NCI-H2107 treated with DMSO at 0.1 percent for 48 hours (cell line): ENCODE results near the gene ZNF547.
"Not testable (repeated sequence)": the region's sequence is repeated elsewhere in the genome, so short reads cannot be mapped to it uniquely, and the experiment has no call there.

Source experiments
- DNase-seq: peaks from one replicate; lab custom pipeline; 2025; ENCODE audit not compliant: unreplicated experiment; lab: John Stamatoyannopoulos, UW

The ZNF547 gene

DNA sequence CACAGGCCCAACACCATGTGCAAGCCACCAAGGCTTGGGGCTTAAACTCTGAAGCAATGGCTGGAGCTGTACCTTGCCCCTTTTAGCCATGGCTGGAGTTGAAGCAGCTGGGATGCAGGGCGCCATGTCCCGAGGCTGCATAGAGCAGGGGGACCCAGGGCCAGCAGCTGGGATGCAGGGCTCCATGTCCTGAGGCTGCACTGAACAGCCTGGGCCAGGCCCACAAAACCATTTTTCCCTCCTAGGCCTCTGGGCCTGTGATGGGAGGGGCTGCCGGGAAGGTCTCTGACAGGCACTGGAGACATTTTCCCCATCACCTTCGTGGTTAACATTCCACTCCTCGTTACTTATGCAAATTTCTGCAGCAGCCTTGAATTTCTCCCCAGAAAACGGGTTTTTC, 10.8 kb downstream of the ZNF547 start:
- DNase-seq: no peak

DNA sequence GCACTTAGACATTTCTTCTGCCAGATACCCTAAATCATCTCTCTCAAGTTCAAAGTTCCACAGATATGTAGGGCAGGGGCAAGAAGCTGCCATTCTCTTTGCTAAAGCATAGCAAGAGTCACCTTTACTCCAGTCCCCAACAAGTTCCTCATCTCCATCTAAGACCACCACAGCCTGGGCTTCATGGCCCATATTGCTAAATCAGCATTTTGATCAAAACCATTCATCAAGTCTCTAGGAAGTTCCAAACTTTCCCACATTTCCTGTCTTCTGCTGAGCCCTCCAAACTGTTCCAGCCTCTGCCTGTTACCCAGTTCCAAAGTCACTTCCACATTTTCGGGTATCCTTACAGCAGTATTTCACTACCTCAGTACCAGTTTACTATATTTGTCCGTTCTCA, 11.3 kb downstream of the ZNF547 start:
- DNase-seq: not testable (repeated sequence)

DNA sequence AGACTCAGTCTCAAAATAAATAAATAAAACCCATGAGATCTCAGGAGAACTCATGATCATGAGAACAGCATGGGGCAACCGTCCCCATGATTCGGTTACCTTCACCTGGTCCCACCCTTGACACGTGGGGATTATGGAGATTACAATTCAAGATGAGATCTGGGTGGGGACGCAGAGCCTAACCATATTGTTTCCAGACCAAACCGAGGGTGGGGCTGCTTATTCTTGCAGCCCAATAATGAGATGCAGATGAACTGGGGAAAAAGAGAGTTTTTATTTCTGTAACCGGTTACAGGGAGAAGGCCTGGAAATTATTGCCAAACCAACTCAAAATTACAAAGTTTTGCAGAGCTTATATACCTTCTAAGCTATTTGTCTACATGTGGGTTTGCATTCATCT, 12.8 kb downstream of the ZNF547 start:
- no peak for DNase-seq

DNA sequence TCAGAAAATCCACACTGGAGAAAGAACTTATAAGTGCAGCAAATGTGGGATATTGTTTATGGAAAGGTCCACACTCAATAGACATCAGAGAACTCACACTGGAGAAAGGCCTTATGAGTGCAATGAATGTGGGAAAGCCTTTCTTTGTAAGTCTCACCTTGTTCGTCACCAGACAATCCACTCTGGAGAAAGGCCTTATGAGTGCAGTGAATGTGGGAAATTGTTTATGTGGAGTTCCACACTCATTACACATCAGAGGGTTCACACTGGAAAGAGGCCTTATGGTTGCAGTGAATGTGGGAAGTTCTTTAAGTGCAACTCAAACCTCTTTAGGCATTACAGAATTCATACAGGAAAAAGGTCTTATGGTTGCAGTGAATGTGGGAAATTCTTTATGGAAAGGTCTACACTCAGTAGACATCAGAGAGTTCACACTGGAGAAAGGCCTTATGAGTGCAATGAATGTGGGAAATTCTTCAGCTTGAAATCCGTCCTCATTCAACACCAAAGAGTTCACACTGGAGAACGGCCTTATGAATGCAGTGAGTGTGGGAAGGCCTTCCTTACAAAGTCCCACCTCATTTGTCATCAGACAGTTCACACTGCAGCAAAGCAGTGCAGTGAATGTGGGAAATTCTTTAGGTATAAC, 14.3 kb downstream of the ZNF547 start:
- DNase-seq: no peak

DNA sequence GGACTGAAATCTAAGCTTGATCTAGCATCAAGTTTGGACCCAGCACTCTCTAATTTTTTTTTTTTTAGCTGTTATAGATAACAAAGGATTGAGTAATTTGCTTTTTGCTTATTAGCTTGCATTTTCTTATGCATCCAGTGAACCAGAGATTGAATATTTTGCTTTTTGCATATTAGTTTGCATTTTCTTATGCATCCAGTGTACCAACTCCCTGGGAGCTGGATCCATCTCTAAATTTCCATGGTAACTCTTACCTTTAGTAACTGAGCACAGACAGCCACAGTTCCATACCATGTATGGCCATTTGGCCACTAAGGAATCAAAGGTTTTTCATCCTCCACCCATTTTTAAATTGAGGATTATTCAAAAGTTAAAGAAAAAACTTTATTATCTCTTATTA, 17.6 kb downstream of the ZNF547 start:
- no peak for DNase-seq

DNA sequence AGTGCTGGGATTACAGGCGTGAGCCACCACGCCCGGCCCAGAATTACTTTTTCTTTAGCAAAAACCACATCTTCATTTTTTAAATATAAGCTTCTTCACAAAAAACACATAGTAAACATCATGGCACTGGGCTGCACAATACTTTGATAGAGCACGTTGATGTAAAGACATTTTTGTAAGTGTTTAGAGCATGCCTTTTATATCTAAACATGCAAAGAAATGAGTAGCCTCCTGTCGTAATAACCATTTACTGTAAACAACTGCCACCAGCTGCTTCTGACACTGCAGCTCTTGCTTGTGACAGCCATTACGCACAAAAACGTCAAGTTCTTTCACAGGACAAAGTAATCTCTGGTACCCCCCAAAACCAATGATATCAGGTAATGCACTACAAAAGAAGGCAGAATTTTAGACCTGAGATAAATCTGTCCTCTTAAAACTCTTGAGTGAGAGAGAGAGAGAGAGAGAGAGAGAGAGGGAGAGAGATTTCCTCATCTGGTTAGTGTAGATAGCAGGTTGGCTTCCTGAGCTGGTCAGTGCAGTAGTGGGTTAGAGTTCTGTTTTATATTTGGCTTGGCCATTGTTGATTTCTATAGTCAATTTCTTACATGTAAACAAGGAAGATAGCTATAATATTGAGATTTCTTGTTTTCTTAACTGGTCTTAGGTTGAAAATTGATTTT, 19.6 kb downstream of the ZNF547 start:
- DNase-seq: no peak

DNA sequence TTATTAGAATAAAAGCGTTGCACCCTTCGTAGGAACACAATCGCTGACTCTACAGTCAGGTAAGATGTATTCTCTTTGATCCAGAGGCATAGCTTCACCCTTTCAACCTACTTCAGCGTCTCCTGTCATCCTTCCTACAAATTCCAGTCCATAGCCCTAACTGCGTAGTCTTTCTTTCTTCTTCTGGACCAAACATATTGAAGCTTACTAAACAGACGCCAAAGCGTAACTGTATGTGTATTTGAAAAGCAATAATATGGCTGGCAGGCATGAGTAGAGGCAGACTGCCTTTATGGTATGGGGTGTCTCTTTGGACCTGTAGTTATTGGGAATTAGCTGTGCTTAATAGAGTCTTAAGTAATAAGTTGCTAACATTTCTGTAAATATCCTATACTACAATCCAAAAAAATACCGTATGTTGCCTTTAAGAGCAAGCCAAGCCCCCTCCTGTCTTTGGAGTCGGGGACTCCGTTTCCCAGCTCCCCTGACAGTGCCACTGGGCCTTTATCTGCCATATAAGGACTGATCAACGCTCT, 25.9 kb downstream of the ZNF547 start:
- DNase-seq: no peak

DNA sequence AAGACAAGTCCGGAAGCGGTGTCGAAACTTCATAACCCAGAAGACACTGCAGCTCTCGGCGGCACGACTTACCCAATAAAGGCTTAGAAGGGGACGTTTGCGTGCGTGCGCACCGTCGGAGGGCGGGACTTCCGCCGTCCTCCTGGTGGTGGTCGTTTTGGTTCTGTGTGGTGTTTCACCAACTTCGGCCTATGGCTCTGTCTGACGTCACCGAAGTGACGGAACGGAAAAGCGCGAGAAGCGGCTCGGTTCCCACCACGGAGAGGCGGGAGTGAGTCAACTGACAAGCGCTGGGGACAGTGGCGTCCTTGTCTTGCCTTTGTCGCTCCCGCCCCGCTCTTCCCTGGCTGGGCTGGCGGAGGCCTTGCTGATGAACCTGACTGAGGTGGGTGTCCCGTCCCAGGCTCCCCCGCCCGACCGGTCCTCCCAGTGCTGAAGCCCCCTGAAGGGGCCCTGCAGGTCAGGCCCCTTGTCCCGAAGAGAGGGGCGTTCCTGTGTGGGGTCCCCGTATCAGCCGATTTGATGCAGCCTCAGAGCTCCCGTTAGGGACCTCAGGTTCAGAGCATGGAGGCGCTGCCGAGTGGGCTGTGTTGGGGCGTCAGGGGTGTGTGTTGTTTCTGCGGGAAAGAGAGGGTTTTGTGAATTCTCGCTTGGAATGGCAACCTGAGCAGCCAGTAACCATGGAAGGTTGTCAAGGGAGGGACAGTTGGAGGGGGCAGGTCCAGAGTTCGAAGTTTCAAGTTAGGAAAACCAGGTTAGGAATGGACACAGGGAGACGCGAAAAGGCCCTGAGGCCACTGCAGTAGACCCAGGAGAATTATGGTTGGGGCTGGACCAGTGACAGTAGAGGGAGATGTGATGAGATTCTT, 26.6 kb downstream of the ZNF547 start, which contains the start of gene ZNF548:
Gene ZNF548 (plus strand): TSS at position 125 of the 869 bp plus-strand sequence. CDS start 246 bp downstream, at position 371.
- peak; percentile 90 for DNase-seq

DNA sequence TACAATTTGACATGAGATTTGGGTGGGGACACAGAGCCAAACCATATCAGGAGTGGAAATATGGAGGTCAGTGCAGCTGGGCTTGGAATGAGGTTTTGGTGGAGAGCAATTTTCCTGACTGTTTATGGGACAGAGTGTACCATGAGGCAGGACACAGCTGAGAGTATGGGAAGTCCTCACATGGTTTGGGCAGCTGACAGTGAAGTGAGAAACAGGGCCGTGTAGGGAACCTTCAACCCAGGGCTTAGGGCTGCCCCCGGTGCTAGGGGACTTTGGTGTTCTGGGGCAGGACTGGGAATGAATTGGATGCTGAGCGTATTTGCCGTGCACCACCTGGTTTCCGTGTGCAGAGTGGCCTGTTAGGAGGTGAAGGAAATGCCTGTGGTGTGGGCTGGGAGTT, 32.4 kb downstream of the ZNF547 start:
- DNase-seq: no peak

DNA sequence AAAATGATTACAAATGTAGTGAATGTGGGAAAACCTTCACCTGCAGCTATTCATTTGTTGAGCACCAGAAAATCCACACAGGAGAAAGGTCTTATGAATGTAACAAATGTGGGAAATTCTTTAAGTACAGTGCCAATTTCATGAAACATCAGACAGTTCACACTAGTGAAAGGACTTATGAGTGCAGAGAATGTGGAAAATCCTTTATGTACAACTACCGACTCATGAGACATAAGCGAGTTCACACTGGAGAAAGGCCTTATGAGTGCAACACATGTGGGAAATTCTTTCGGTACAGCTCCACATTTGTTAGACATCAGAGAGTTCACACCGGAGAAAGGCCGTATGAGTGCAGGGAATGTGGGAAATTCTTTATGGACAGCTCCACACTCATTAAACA, 35.5 kb downstream of the ZNF547 start:
- no peak for DNase-seq

DNA sequence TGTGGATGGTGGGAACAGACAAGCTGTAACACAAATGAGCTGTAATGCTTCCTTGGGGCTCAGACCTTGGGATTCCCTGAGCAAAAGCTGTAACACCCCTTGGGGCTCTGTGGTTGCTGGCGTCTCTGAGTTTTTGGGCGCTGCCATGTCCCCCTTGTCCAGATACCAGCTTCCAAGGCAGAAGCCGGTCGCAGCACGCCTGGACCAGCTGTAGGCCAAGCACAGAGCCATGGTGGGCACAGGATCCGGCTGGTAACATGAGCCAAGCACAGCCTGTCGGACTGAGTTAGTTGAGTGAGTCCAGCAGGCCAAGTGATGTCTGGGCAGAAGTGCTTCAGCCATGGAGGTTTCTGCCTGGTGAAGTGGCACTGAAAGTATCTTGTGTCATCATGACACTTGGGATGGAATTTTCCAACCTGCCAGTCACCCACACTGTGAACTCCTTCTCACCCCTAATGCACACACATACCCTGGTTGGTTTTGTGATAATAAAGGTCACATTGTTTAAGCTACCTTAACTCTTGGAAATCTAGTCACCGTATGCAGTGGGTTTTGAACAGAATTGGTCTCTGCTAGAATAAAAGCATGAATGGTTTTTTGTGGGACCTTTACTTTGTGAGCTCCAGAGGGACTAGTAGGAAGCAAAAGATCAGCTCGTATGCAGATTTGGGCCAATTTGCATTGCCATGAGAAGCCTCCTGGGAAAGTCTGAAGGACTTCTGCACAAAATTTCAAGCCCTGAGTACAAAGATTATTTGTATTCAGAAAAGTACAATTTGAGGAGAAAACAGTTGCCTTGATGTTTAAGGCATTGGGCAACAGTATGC, 40.6 kb downstream of the ZNF547 start:
- DNase-seq: no peak

DNA sequence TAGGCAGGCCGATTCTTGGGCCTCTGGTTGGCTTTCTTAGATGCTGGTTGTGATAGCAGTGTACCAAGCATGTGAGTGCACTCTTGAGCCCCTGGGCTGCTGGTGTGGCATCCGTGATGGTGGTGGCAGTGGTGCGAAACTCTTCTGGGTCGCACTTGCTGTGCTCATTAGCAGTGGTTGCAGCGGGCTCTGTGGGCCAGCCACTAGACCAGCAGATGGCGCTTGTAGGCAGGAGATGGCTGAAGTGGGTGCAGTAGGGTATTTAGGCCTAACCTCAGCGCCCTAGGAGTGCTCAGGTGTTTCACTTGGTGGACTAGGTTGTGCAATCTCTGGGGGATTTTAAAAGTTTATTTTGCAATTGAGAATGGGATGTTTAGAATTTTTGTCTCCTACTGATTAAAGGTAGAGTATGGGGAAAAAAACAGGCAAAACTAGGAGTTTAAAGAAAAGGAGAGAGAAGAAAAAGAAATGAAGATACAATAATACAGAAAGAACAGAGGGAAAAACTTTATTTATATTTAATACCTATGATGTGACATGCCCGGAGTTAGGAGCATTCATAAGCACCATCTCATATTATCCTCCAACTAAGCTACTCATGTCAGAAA, 43.3 kb downstream of the ZNF547 start:
- no peak for DNase-seq

DNA sequence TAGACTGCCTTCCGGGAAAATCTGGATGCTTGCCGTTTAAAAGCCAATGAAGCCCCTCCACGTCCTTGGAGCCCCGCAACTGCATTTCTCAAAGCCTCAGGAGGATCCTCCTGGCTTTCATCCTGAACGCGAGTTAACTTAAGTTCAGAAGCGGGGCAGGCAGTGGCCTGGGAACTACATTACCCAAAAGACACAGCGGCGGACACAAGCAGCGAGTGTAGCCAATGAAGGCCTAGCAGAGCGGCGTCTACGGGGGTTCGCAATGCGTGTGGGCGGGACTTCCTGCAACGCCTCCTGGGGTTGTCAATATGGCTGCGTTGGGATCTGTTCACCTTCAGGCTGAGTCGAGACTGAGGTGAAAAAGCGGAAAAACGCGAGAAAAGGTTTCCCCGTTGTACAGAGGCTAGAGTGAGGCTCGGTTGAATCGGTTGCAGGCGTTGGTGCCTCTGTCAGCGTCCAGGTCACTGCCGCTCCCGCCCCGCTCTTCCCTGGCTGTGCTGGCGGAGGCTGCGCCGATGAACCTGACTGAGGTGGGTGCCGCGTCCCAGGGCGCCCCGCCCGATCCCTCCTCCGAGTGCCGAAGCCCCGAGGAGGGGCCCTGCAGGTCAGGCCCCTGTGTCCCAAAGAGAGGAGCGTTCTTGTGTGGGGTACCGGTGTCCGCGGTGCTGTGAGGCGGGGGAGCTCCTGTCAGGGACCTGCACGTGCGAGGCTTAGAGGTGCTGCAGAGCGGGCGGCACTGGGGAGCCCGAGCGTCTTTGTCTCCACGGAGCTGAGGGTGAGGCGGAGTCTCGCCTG, 47.7 kb downstream of the ZNF547 start, which contains the start of gene ZNF17:
Gene ZNF17 (plus strand): TSS at position 285 of the 795 bp plus-strand sequence. CDS start 2,455 bp downstream, outside the sequence.
- peak; percentile 81 for DNase-seq

DNA sequence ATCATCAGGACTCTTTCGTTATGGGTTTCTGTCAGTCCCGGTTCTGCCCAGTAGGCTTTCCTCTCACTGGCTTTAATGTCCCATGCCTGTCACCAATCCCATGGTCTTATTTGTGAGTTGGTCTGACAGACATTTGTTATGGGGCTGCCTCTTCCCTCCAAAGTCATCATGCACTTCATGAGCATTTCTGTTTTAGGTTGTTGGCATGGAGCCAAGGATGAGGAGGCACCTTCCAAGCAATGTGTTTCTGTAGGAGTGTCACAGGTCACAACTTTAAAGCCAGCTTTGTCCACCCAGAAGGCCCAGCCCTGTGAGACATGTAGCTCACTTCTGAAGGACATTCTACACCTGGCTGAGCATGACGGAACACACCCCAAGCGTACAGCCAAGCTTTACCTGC, 56.1 kb downstream of the ZNF547 start:
- DNase-seq: no peak

DNA sequence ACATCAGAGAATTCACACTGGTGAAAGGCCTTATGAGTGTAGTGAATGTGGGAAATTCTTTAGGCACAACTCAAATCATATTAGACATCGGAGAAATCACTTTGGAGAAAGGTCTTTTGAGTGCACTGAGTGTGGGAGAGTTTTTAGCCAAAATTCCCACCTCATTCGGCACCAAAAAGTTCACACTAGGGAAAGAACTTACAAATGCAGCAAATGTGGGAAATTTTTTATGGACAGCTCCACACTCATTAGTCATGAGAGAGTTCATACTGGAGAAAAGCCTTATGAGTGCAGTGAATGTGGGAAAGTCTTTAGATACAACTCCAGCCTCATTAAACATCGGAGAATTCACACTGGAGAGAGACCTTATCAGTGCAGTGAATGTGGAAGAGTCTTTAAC, 57.7 kb downstream of the ZNF547 start:
- DNase-seq: no peak
